UCSD-AML1 (cell line): ENCODE measurements around the gene PPP1R14C.
"Not testable (repeated sequence)": the region's sequence is repeated elsewhere in the genome, so short reads cannot be mapped to it uniquely, and the experiment has no call there.

Experiments
- DNase-seq: peaks from one replicate; lab custom pipeline; 2025; ENCODE audit not compliant: unreplicated experiment; lab: John Stamatoyannopoulos, UW

Gene PPP1R14C

GRCh38 chr6:150137711-150138110 is 5.1 kb upstream of the PPP1R14C start:
- DNase-seq = not testable (repeated sequence)

- DNase-seq = no peak
These were observed 4.2 kb upstream of the PPP1R14C start for GRCh38 chr6:150138638-150139037.

GRCh38 chr6:150139533-150139932 is 3.3 kb upstream of the PPP1R14C start:
- DNase-seq = no peak

GRCh38 chr6:150140236-150140969 is 2.4 kb upstream of the PPP1R14C start:
- no peak for DNase-seq

- no peak for DNase-seq
These were observed 661 bp upstream of the PPP1R14C start for GRCh38 chr6:150142097-150142669.

- no peak for DNase-seq
These were observed 861 bp downstream of the PPP1R14C start for GRCh38 chr6:150143516-150144293.

GRCh38 chr6:150144294-150144868 is 1.5 kb downstream of the PPP1R14C start:
- no peak for DNase-seq

GRCh38 chr6:150145427-150145826 is 2.6 kb downstream of the PPP1R14C start:
- no peak for DNase-seq

- DNase-seq = no peak
These were observed 3.0 kb downstream of the PPP1R14C start for GRCh38 chr6:150145830-150146229.

GRCh38 chr6:150146436-150146835 is 3.6 kb downstream of the PPP1R14C start:
- DNase-seq = no peak

GRCh38 chr6:150149146-150149545 is 6.3 kb downstream of the PPP1R14C start:
- DNase-seq = no peak

GRCh38 chr6:150150458-150150820 is 7.6 kb downstream of the PPP1R14C start:
- no peak for DNase-seq

GRCh38 chr6:150150821-150151646 is 8.2 kb downstream of the PPP1R14C start:
- DNase-seq = no peak

- DNase-seq = no peak
These were observed 10.3 kb downstream of the PPP1R14C start for GRCh38 chr6:150152891-150153876.

GRCh38 chr6:150153905-150154492 is 11.2 kb downstream of the PPP1R14C start:
- DNase-seq = no peak

GRCh38 chr6:150156460-150156859 is 13.6 kb downstream of the PPP1R14C start:
- DNase-seq = no peak

- DNase-seq = no peak
These were observed 14.2 kb downstream of the PPP1R14C start for GRCh38 chr6:150157081-150157480.

GRCh38 chr6:150159757-150160156 is 16.9 kb downstream of the PPP1R14C start:
- no peak for DNase-seq

- no peak for DNase-seq
These were observed 21.1 kb downstream of the PPP1R14C start for GRCh38 chr6:150163970-150164369.
